ENCODE data around the gene TNS3. TPM values are rescaled to one million over a fixed set of nuclear protein-coding genes. Genes with fewer than 3 reads are reported as not detected.

Gene TNS3
- total and polyA plus RNA-seq, 2 of the 13 experiments (the other 11 are each of a cell fraction or from before 2014, with no cell fraction given), result 52.9 to 55.7 TPM

DNA sequence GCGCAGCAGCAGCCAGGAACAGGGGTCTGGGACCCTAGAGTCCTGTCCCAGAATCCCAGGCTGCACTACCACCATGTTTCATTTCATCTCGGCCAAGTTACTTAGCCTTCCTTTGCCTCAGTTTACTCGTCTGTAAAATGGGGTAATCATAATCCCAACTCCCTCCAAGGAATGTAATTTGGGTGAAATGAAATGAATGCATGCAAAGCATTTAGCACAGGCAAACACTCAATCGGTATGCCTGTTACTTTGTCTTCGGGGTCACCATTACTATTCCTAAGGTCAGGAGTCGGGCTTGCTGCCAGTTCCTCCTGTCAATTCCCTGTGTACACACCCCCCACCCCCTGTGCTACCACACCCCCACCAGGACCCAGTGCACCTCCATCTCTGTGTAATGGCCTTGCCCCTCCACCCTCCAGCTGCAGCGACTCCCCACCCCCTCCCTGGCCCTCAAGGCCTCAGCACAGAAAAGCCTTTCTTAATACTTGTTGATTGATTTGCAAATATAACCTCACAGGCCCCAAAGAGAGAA, 1.7 kb downstream of the TNS3 start (continued):
- TF ChIP-seq ARID5B (CRISPR knock-in tag; IDR thresholded peaks at IDR 0.05), result peak; percentile 82
- TF ChIP-seq ELF3 (CRISPR knock-in tag; IDR thresholded peaks at IDR 0.05), result peak; percentile 57; the same call in 1 of the 2 replicates
- TF ChIP-seq, protein P1, sequence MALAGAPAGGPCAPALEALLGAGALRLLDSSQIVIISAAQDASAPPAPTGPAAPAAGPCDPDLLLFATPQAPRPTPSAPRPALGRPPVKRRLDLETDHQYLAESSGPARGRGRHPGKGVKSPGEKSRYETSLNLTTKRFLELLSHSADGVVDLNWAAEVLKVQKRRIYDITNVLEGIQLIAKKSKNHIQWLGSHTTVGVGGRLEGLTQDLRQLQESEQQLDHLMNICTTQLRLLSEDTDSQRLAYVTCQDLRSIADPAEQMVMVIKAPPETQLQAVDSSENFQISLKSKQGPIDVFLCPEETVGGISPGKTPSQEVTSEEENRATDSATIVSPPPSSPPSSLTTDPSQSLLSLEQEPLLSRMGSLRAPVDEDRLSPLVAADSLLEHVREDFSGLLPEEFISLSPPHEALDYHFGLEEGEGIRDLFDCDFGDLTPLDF (CRISPR knock-in tag; IDR thresholded peaks at IDR 0.05), result no peak
- TF ChIP-seq FOXK2 (IDR thresholded peaks at IDR 0.05), result 0 out of 2 replicates have a peak, but pooled peaks have one; percentile 13
- TF ChIP-seq, protein P2, sequence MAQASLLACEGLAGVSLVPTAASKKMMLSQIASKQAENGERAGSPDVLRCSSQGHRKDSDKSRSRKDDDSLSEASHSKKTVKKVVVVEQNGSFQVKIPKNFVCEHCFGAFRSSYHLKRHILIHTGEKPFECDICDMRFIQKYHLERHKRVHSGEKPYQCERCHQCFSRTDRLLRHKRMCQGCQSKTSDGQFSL (CRISPR knock-in tag; IDR thresholded peaks at IDR 0.05), result peak; percentile 93
- no peak for TF ChIP-seq NFE2L2 (IDR thresholded peaks at IDR 0.05; ENCODE audit: low read length)
- no peak for TF ChIP-seq ZNF737 (CRISPR knock-in tag; IDR thresholded peaks at IDR 0.05; ENCODE audit: borderline replicate concordance)
- peak; percentile 55; the same call in 1 of the 2 replicates for TF ChIP-seq FOXK1 (CRISPR knock-in tag; IDR thresholded peaks at IDR 0.05; ENCODE audit: borderline replicate concordance, low read depth)
- TF ChIP-seq FOSL2 (CRISPR knock-in tag; IDR thresholded peaks at IDR 0.05), result peak; percentile 46; the same call in 1 of the 2 replicates
- TF ChIP-seq, protein P3, sequence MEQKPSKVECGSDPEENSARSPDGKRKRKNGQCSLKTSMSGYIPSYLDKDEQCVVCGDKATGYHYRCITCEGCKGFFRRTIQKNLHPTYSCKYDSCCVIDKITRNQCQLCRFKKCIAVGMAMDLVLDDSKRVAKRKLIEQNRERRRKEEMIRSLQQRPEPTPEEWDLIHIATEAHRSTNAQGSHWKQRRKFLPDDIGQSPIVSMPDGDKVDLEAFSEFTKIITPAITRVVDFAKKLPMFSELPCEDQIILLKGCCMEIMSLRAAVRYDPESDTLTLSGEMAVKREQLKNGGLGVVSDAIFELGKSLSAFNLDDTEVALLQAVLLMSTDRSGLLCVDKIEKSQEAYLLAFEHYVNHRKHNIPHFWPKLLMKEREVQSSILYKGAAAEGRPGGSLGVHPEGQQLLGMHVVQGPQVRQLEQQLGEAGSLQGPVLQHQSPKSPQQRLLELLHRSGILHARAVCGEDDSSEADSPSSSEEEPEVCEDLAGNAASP (CRISPR knock-in tag; IDR thresholded peaks at IDR 0.05; ENCODE audit: borderline replicate concordance), result peak; percentile 82; the same call in 1 of the 2 replicates
- TF ChIP-seq, protein P4, sequence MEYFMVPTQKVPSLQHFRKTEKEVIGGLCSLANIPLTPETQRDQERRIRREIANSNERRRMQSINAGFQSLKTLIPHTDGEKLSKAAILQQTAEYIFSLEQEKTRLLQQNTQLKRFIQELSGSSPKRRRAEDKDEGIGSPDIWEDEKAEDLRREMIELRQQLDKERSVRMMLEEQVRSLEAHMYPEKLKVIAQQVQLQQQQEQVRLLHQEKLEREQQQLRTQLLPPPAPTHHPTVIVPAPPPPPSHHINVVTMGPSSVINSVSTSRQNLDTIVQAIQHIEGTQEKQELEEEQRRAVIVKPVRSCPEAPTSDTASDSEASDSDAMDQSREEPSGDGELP (IDR thresholded peaks at IDR 0.05; ENCODE audit: borderline replicate concordance, low read depth), result peak; percentile 81; the same call in 1 of the 2 replicates
- TF ChIP-seq, protein P5, sequence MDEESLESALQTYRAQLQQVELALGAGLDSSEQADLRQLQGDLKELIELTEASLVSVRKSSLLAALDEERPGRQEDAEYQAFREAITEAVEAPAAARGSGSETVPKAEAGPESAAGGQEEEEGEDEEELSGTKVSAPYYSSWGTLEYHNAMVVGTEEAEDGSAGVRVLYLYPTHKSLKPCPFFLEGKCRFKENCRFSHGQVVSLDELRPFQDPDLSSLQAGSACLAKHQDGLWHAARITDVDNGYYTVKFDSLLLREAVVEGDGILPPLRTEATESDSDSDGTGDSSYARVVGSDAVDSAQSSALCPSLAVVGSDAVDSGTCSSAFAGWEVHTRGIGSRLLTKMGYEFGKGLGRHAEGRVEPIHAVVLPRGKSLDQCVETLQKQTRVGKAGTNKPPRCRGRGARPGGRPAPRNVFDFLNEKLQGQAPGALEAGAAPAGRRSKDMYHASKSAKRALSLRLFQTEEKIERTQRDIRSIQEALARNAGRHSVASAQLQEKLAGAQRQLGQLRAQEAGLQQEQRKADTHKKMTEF (CRISPR knock-in tag; IDR thresholded peaks at IDR 0.05), result peak; percentile 40; the same call in 1 of the 2 replicates
- 0 out of 2 replicates have a peak, but pooled peaks have one; percentile 15 for TF ChIP-seq PRDM15 (CRISPR knock-in tag; IDR thresholded peaks at IDR 0.05)
- TF ChIP-seq MYC (CRISPR knock-in tag; IDR thresholded peaks at IDR 0.05; ENCODE audit: borderline replicate concordance), result no peak
- 0 out of 2 replicates have a peak, but pooled peaks have one; percentile 26 for TF ChIP-seq ERF (CRISPR knock-in tag; IDR thresholded peaks at IDR 0.05)

Measured in HepG2 (cell line).